ENCODE data around the gene COL15A1. TPM values are rescaled to one million over a fixed set of nuclear protein-coding genes. Genes with fewer than 3 reads are reported as not detected.
"Not testable (repeated sequence)": the region's sequence is repeated elsewhere in the genome, so short reads cannot be mapped to it uniquely, and the experiment has no call there.

The COL15A1 gene
- total RNA-seq, 1 donor from 2014 or later, result 8.0 TPM

GRCh38 chr9:99006511-99006910 is 62.8 kb downstream of the COL15A1 start:
- DNase-seq, result no peak
- no peaks in the 10 kb centered on the region for H3K27me3 ChIP-seq (ENCODE audit: low read depth)
- H3K4me1 ChIP-seq, result no peaks in the 10 kb centered on the region
- H3K9me3 ChIP-seq, result peaks cover 3% of the 10 kb centered on the region
- no peak overlapping the region for H3K27ac ChIP-seq
- ATAC-seq, result no peak
- no peak overlapping the region for H3K4me3 ChIP-seq
- no peak for TF ChIP-seq CTCF (IDR thresholded peaks at IDR 0.05)
- intact Hi-C loops (cut with DNase I), result no loop called here
- no peaks in the 10 kb centered on the region for H3K36me3 ChIP-seq

GRCh38 chr9:99006979-99007378 is 63.3 kb downstream of the COL15A1 start:
- ATAC-seq, result no peak

GRCh38 chr9:99008203-99008602 is 64.5 kb downstream of the COL15A1 start:
- Histone ChIP-seq H3K4me3 (no peak overlapping the region), H3K9me3 (peaks cover 3% of the 10 kb centered on the region), H3K4me1 (no peaks in the 10 kb centered on the region), H3K36me3 (no peaks in the 10 kb centered on the region), H3K27me3 (ENCODE audit: low read depth) (no peaks in the 10 kb centered on the region), H3K27ac (no peak overlapping the region)
- intact Hi-C loops (cut with DNase I), result no loop called here
- no peak for TF ChIP-seq CTCF (IDR thresholded peaks at IDR 0.05)
- no peak for DNase-seq
- no peak for ATAC-seq

More at GRCh38 chr9:99006979-99007378, 63.3 kb downstream of the COL15A1 start:
- Histone ChIP-seq H3K27ac (no peak overlapping the region), H3K36me3 (no peaks in the 10 kb centered on the region), H3K4me1 (no peaks in the 10 kb centered on the region), H3K4me3 (no peak overlapping the region), H3K9me3 (peaks cover 3% of the 10 kb centered on the region), H3K27me3 (ENCODE audit: low read depth) (no peaks in the 10 kb centered on the region)
- DNase-seq, result no peak
- intact Hi-C loops (cut with DNase I), result no loop called here
- no peak for TF ChIP-seq CTCF (IDR thresholded peaks at IDR 0.05)

- H3K27ac ChIP-seq; H3K36me3 ChIP-seq; H3K27me3 ChIP-seq (ENCODE audit: low read depth); H3K4me1 ChIP-seq; DNase-seq; H3K4me3 ChIP-seq; H3K9me3 ChIP-seq; intact Hi-C loops (cut with DNase I); ATAC-seq: not testable (repeated sequence)
Observed at GRCh38 chr9:99010393-99010792, 66.7 kb downstream of the COL15A1 start.

- ATAC-seq, result no peak
- H3K4me3 ChIP-seq, result no peak overlapping the region
- H3K36me3 ChIP-seq, result no peaks in the 10 kb centered on the region
- no peak overlapping the region for H3K27ac ChIP-seq
- peaks cover 3% of the 10 kb centered on the region for H3K9me3 ChIP-seq
- H3K27me3 ChIP-seq (ENCODE audit: low read depth), result no peaks in the 10 kb centered on the region
- no peak for DNase-seq
- TF ChIP-seq CTCF (IDR thresholded peaks at IDR 0.05), result no peak
- H3K4me1 ChIP-seq, result no peaks in the 10 kb centered on the region
- intact Hi-C loops (cut with DNase I), result no loop called here
Observed at GRCh38 chr9:99011161-99011709, 67.5 kb downstream of the COL15A1 start.

GRCh38 chr9:99012957-99013512 is 69.3 kb downstream of the COL15A1 start:
- TF ChIP-seq CTCF (IDR thresholded peaks at IDR 0.05), result peak; percentile 36
- intact Hi-C loops (cut with DNase I), result no loop called here
- DNase-seq, result no peak
- peak in 1 of 2 donors; percentile 57 for ATAC-seq
- Histone ChIP-seq H3K9me3 (peaks cover 3% of the 10 kb centered on the region), H3K36me3 (no peaks in the 10 kb centered on the region), H3K27ac (no peak overlapping the region), H3K27me3 (ENCODE audit: low read depth) (no peaks in the 10 kb centered on the region), H3K4me1 (no peaks in the 10 kb centered on the region), H3K4me3 (no peak overlapping the region)

Measured in lower lobe of right lung (tissue), 2 donors.